ENCODE data around the gene SARDH. TPM values are rescaled to one million over a fixed set of nuclear protein-coding genes. Genes with fewer than 3 reads are reported as not detected.
A peak's percentile ranks its signal among the peaks of the same experiment; 100 is the strongest.

Gene SARDH
- total and polyA plus RNA-seq, 2 experiments from 2014 or later: 6.0 to 16.9 TPM

- H3K9me3 ChIP-seq (ENCODE audit: low read depth): no peaks in the 10 kb centered on the region
- H3K4me1 ChIP-seq (ENCODE audit: low read depth): peaks cover 29% of the 10 kb centered on the region
- H3K27ac ChIP-seq: no peak overlapping the region
- TF ChIP-seq, protein P1, sequence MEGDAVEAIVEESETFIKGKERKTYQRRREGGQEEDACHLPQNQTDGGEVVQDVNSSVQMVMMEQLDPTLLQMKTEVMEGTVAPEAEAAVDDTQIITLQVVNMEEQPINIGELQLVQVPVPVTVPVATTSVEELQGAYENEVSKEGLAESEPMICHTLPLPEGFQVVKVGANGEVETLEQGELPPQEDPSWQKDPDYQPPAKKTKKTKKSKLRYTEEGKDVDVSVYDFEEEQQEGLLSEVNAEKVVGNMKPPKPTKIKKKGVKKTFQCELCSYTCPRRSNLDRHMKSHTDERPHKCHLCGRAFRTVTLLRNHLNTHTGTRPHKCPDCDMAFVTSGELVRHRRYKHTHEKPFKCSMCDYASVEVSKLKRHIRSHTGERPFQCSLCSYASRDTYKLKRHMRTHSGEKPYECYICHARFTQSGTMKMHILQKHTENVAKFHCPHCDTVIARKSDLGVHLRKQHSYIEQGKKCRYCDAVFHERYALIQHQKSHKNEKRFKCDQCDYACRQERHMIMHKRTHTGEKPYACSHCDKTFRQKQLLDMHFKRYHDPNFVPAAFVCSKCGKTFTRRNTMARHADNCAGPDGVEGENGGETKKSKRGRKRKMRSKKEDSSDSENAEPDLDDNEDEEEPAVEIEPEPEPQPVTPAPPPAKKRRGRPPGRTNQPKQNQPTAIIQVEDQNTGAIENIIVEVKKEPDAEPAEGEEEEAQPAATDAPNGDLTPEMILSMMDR (IDR thresholded peaks at IDR 0.05; ENCODE audit: low read depth, low read length): peak; percentile 62
- H3K4me3 ChIP-seq: no peak overlapping the region
- DNase-seq (ENCODE audit: low read depth in 1 of 2, low spot score in 1 of 2): peak; percentile 46 to 66
- H3K27me3 ChIP-seq: no peaks in the 10 kb centered on the region
- H3K36me3 ChIP-seq: no peaks in the 10 kb centered on the region
These were observed 22.1 kb downstream of the SARDH start for GRCh38 chr9:133715866-133716563.

DNA sequence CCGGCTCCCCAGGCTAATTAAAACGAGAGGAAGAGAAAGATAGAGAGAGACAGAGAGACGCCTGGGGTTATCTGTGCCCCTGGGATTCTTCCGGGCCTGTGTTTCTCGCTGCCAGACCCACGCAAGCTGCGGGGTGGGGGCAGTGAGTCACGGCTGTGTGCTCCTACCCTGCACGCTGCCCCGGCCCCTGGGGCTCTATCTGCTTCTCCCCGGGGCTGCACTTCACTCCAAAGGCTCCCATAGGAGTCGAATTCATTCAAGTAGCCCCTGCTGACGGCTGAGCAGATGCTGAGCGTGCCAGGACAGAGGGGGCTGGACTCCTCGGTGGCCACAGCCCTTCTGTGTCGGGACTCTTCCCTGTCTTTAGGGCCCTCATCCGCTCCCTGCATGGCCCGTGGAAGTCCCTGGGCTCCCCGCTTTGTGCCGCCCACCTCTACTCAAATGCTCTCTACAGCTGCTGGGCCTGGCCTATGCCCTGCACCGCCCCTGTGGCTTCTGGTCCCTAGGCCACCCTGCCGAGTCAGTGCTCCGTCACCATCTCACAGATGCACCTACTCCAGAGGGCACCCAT lies 22.8 kb downstream of the SARDH start:
- Histone ChIP-seq H3K4me3 (no peak overlapping the region), H3K9me3 (ENCODE audit: low read depth) (no peaks in the 10 kb centered on the region), H3K27me3 (no peaks in the 10 kb centered on the region), H3K4me1 (ENCODE audit: low read depth) (peaks cover 29% of the 10 kb centered on the region), H3K36me3 (no peaks in the 10 kb centered on the region), H3K27ac (peak overlapping the region; percentile 63)
- DNase-seq (ENCODE audit: low read depth in 1 of 2, low spot score in 1 of 2): peak in 1 of 2 donors; percentile 92
- TF ChIP-seq, protein P1 (IDR thresholded peaks at IDR 0.05; ENCODE audit: low read depth, low read length): no peak

GRCh38 chr9:133714606-133715294 lies 23.4 kb downstream of the SARDH start:
- H3K36me3 ChIP-seq: no peaks in the 10 kb centered on the region
- H3K27me3 ChIP-seq: no peaks in the 10 kb centered on the region
- peaks cover 29% of the 10 kb centered on the region for H3K4me1 ChIP-seq (ENCODE audit: low read depth)
- H3K27ac ChIP-seq: peak overlapping the region; percentile 63
- TF ChIP-seq, protein P1 (IDR thresholded peaks at IDR 0.05; ENCODE audit: low read depth, low read length): no peak
- peak; percentile 52 to 97 for DNase-seq (ENCODE audit: low read depth in 1 of 2, low spot score in 1 of 2)
- H3K4me3 ChIP-seq: no peak overlapping the region
- H3K9me3 ChIP-seq (ENCODE audit: low read depth): no peaks in the 10 kb centered on the region

- Histone ChIP-seq H3K27ac (peak overlapping the region; percentile 63), H3K36me3 (no peaks in the 10 kb centered on the region), H3K4me3 (no peak overlapping the region), H3K9me3 (ENCODE audit: low read depth) (no peaks in the 10 kb centered on the region), H3K27me3 (no peaks in the 10 kb centered on the region), H3K4me1 (ENCODE audit: low read depth) (peaks cover 29% of the 10 kb centered on the region)
- no peak for DNase-seq (ENCODE audit: low read depth in 1 of 2, low spot score in 1 of 2)
- TF ChIP-seq, protein P1 (IDR thresholded peaks at IDR 0.05; ENCODE audit: low read depth, low read length): no peak
These were observed 24.1 kb downstream of the SARDH start for GRCh38 chr9:133713960-133714495.

DNA sequence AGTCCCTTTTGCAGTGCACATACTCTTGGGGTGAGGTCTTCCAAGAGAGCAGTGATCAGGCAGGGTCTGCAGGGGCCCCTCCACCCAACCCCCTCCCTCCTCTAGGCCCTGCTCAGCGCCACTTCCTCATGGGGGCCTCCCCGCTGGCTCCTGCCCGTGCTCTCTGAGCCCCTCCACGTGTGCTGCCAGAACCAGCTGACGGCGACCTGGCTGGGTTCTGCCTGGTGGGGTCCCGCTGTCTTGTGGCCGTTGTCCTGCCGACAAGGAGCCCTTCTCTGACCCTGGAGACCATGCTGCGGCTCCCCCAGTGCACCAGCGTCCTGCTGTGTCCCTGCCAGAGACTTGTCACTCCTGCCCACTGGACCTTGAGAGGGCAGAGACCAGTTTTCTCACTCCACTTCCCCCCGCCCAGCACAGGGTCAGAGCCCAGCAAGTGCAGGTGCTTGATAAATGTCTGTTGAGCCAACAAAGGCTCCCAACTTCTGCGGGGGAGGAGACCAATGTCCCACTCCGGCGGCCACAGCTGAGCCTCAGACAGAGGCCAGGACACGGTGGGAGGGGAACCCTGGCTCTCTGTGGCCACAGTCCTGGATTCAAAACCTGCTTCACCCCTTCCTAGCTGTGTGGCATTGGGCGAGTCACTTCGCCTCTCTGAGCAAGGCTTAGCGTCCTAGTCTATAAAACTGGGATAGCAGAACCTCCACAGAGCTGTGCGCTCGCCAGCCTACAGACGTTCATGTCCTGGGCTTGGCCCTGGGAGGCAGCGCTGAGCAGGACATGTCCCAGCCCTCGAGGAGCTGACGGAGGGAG lies 24.8 kb downstream of the SARDH start:
- H3K27ac ChIP-seq: no peak overlapping the region
- H3K36me3 ChIP-seq: no peaks in the 10 kb centered on the region
- no peaks in the 10 kb centered on the region for H3K9me3 ChIP-seq (ENCODE audit: low read depth)
- H3K27me3 ChIP-seq: no peaks in the 10 kb centered on the region
- peaks cover 29% of the 10 kb centered on the region for H3K4me1 ChIP-seq (ENCODE audit: low read depth)
- TF ChIP-seq, protein P1 (IDR thresholded peaks at IDR 0.05; ENCODE audit: low read depth, low read length): no peak
- no peak overlapping the region for H3K4me3 ChIP-seq
- DNase-seq (ENCODE audit: low read depth in 1 of 2, low spot score in 1 of 2): no peak
